ENCODE data around the gene PDGFC.

PDGFC gene

DNA sequence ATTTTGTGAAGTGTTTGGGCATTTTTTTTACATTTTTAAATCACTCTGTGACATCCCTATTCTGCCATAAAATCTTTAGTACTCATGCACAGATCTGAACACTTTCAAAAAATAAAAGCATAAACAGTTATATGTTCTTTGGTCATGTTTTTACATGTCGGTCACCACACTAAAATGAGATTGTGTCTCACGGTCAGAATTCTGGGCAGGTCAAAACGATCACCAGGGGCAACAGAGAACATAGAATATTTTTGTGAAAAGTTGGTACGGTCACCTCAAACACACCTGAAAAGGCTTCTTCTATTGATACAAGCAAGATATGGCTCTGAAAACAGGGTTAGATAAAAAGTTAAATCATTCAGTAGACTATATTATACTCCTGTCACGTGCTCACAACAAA, 189.1 kb downstream of the PDGFC start:
- DNase-seq (ENCODE audit: low read depth), result no peak

DNA sequence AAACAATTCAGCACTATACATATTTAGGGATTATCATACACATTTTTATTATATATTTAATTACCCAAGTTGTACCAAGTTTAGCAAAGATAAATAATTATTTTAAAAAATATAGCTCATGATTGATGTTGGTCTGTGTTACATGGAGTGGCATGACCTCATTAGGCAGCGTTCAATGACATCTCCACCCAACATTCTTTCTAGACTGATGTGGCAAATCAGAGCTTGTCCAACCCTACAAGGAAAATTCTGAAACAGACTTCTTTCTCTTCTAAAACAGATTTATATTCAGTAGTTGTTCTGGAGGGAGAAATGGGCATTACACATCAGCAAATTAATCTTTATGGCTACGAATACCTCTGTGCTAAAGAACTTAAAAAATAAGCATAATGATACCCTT, 189.7 kb downstream of the PDGFC start:
- DNase-seq (ENCODE audit: low read depth), result no peak

DNA sequence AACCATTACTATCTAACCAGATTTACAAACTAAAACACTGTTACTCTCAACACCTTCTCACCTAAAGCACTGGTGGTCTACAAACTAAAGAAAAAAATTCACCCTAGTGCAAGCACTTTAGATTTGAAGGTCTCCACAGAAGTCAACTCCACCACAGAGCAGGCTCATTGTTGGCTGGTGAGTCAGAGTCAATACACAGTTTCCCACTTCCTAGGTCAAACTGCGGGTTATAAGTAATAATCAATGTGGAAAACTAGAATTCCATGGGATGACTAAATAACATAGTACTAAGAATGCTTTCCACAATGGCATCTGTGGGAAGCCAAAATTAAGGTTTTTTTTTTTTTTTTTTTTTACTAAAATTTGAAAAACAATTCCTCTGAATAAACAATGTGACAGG, 191.8 kb downstream of the PDGFC start:
- peak; percentile 82 for DNase-seq (ENCODE audit: low read depth)

DNA sequence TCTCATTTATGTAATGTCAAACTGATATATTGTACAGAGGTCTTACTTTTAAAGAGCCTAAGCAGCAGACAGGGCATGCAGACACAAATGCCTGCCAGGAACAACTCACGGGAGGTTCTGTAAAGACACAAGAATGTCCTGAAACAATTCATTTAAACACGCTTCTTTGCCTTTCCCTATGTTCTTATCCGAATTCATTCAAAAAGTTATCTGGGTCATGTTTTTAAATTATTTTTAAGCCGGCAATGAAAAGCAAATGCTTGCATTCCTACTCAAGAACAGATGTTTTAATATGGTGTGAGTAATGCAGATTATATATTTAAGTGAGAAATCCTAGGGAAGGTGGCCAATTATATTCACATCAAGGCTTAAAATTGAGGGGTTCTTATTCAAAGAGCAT, 192.6 kb downstream of the PDGFC start:
- DNase-seq (ENCODE audit: low read depth), result no peak

DNA sequence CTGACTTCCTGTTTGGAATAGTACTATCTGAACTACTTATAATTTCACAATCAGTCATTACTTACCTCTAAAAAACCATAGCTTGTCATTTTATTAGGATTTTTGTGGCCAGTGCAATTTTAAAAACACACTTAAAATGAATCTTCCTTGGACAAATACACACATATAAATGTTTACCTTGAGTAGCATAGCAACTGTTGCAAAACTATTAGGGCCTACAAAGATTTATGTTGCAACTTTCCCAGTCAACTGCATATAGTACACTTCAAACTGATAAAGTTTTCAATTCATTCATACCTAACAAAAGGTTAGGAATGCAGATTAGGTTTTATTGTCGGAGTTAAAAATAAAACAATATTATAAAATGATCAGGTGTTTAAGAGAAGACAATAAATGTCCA, 193.0 kb downstream of the PDGFC start:
- peak; percentile 88 for DNase-seq (ENCODE audit: low read depth)

DNA sequence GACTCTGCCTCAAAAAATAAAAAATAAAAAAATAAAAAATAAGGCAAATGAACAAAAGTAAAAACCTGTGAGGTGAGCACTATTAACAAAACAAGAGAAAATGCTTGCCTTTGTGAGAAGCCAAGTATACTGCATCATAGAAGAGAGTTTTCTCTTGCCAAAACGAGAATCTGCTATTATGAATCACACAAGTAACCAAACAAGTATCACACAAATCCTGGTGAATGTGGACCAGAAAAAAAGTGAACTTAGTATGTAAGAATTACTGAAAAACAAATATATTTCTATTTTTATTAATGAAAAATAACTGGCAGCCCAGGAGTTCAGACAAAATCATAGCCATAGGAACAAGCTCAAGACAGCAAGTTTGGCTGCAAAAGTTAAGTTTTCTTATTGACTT, 193.5 kb downstream of the PDGFC start:
- no peak for DNase-seq (ENCODE audit: low read depth)

DNA sequence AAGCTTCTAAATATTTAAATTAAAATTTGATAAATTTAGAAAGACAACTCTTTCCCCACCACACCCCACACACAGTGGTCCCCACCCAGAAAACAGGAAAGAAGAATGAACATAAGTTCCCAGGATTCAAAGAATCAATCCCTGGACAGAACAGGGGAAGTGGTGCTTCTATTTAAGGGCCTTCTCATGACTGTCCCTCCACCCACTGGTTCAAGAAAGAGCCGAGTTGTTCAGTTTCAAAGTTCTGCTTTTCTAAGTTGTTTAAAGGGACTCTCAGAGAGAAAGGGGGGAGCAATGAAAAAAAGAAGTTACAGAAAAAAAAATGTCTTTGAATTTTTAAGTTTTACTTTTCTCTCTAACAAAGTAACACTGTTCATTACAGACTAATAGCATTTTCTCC, 195.8 kb downstream of the PDGFC start:
- DNase-seq (ENCODE audit: low read depth), result no peak

DNA sequence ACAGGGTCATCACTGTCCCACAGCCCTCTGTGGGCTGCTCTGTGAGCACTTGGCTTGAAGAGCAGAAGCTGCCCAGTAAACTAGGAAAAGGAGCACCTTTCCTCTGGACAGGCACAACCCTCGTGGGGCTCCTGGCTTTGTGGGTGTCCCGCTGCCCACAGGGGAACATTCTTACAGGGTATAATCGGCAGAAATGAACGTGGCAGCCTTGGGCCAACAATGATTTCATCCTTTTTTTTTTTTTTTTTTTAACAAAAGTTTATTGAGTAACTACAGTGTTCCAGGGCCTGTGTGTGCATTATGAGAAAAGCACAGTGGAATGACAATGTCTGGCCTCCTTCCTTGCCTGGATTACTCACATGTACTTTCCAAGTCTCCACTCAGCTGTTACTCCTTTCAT, 197.2 kb downstream of the PDGFC start:
- DNase-seq (ENCODE audit: low read depth), result peak; percentile 86

DNA sequence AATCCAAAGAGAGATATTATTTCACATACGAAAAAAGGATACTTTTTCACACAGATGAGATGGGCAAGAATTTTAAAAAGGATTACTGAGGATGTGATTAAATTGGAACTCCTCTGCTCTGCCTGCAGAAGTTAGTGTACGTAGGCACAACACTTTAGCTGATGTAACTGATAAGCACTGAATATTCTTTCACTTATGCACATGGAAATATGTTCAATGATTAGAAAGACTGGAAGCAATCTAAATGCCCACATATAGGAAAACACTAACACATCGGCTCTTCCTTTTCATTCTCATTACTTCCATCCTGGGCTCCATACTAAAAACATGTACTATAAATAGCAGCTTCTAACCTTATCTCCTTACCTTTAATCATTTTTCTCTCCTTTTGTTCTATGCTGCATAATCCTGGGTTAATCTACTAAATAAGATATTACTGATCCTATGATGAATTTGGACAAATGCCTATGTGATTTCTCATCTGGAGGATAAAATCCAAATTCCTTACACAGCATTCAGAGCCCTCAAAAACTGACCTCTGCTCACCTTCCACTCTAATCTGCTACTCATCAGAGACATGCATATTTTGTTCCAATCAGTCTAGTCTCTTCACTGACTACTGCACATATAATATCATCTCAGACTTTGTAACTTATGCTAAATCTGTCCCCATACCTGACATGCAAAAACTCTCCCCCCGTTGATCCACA, 197.8 kb downstream of the PDGFC start:
- DNase-seq (ENCODE audit: low read depth), result no peak

DNA sequence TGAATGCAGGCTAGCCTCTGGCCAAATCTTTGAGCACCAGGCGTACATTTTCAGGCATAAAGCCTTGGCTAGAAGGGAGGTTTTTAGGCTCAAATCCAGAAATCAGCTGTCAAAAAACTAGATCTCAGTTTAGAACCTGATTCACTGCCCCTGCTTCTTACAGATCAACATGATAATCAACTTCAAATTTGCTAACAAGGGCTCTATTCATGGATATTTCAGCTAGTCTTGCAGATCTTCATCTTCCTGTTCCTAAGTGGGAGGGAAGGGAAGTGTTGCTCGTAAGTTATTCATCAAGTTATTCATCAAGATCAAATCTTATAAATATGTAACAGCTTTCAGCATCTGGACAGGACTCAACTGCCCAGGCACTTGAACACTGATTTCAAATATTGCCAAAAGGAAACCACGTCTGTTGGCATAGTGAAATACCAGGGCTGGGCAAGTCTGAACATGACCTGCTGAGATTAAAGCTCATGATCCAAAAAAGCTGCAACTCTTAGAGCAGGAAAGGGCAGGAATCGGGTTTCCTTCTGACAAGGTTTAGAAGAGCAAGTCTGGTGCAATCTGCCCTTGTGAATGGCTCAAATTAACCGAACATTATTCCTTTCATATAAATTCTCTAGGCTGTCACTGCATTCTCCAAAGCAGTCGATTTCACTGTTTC, 200.3 kb downstream of the PDGFC start:
- DNase-seq (ENCODE audit: low read depth), result peak; percentile 85

DNA sequence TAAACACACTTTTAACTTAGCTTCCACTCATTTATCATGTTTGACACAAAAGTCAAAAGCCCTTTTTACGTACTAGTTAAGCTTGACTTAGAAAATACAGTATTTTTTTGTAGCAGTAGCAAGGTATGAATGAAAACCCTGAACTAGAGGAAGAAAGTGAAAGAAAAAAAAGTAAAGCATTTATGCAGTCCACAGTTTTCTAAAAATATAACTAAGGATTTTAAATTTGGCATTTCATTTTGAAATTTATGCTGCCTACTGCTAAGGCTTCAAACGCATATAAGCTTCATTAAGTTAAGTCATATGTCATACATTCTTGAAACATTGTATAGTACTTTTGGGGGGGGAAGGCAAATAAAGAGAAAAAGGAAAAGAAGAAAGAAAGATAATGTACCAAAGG, 201.5 kb downstream of the PDGFC start:
- DNase-seq (ENCODE audit: low read depth), result no peak

DNA sequence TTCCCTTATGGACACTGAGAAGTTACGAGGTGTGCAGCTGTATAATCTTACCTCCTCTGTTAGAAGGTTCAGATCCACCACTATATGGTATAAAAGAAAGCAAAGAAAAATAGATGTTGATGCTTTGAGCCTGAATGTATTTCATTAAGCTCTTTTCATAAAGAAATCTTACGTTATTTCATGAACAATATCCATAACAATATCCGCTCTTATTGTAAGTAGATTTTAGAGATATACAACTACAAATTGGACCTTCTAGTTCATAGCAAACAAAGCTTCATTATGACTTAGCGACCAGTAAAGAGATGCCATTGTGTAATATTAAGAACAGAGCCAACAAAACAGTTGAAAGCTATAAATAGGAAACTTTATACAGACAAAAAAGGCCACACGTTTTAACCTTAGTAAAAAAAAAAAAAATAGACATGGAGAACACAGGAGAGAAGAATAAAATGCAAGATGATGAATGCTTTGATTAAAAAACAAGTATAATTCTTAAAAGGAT, 203.6 kb downstream of the PDGFC start:
- no peak for DNase-seq (ENCODE audit: low read depth)

DNA sequence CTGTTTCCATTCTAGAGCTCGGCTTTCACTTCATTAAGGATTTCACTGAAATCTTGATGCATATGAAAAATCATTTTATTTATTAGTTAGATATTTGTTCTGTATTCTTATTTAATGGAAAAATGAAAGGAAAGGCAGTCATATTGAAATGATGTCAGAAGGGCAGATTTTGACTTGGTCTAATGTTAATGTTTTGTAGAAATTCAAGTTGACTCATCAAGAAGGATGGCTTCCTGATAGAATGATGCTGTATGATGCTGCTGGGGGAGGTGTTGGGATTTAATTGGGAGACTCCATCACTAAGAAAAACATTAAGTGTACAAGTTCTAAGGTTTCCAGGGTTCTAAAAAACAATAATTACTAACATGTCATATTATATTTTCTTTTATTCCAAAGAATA, 204.8 kb downstream of the PDGFC start:
- no peak for DNase-seq (ENCODE audit: low read depth)

DNA sequence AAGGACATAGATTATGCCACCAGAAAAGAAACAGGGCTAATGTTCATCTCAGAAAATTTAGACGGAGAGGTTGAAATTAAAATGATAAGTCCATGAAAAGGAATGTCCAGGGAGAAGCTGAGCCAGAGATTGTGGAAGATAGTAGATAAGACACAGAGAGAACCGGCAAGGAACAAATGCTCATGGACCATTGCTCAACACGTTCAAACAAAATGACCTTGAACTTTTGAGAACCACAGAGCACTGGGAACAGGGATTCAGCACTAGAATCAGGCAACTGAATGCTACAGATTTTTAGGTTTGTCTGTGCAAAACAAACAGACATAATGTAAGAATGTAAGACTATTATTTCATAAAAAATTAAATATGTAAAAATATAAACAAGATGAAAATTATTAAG, 206.3 kb downstream of the PDGFC start:
- DNase-seq (ENCODE audit: low read depth), result no peak

DNA sequence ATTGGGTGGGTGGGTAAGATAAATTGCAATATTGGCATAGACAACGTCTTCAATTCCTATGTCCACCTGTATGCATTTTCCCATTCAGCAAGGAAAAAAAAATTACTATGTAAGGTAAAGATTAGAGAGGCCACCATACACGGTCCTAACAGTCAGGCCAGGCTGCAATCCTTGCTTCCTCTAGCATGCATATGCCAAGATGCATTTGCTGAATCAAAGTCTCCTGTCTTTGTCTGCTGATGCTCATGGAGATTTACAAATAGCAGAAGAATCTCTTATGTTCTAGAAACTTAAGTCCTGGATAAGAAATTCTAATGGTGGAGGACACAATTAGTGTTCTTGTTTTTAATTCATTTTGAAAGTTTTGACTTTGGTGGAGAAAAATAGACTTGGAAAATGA, 206.8 kb downstream of the PDGFC start:
- no peak for DNase-seq (ENCODE audit: low read depth)

DNA sequence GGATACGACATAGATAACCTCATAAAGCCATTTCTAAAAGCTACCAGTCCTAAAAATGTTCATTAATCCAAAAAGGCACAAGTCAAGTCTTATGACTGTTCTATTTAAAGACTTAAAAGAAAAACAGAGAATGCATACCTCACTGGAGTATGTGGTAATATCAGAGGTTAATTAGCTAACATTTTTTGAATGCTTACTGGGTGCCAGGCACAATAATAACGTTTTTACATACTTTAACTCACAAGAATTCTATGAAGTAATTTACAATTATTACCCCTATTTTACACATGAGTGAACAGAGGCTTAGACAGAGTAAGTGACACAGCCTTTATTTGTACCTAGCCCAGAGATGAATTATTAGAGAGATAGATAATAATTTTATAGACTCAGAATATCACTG, 207.5 kb downstream of the PDGFC start:
- peak; percentile 65 for DNase-seq (ENCODE audit: low read depth)

DNA sequence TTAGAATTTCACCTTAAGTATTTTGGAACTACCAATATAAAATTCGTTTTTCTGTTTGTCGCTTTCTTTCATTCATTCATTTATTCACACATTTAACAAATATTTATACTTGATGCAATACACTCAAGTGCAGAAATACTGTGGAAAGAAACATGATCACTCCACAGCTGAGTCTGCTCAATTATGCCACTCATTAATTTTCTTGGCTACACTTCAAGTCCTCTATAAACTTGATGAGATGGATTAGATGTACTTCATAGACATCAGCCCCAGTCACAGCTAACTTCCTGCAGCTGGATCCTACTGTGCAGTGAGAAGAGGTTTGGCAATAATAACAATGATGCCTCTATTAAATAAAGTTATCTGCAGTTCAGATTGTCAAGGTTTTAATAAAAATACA, 208.1 kb downstream of the PDGFC start:
- DNase-seq (ENCODE audit: low read depth), result no peak

DNA sequence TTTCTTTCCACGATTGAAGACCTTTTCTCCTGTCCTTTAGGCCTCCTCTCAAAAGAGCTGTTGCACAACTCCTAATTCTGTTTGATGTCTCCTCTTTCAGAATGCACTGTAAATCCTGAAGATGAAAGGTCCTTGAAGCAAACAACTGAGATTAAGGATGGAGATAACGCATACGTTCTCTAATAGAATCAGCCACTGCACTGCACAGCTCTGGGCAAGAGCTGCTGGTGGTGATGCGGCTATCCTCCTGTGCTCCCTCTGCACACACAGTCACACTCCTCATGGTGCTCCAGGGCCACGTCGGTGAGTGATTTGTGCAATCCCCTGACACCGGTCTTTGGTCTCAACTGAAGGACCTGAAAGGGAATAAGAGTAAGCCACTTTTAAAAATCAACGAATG, 208.7 kb downstream of the PDGFC start:
- DNase-seq (ENCODE audit: low read depth), result no peak

DNA sequence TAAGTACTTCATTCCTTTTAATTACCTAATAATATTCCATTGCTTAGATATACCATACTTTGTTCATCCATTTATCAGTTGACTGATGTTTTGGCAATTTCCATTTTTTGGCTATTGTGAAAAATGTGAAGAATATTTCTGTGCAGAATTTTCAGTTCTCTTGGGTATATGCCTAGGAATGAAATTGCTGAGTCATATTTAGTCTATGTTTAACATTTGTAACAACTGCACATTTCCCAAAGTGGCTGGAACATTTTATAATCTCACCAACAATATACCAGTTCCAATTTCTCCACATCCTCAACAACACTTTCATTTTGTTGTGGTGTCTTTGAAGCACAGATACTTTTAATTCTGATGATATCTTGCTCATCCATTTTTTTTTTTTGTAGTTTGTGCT, 215.5 kb downstream of the PDGFC start:
- no peak for DNase-seq (ENCODE audit: low read depth)

DNA sequence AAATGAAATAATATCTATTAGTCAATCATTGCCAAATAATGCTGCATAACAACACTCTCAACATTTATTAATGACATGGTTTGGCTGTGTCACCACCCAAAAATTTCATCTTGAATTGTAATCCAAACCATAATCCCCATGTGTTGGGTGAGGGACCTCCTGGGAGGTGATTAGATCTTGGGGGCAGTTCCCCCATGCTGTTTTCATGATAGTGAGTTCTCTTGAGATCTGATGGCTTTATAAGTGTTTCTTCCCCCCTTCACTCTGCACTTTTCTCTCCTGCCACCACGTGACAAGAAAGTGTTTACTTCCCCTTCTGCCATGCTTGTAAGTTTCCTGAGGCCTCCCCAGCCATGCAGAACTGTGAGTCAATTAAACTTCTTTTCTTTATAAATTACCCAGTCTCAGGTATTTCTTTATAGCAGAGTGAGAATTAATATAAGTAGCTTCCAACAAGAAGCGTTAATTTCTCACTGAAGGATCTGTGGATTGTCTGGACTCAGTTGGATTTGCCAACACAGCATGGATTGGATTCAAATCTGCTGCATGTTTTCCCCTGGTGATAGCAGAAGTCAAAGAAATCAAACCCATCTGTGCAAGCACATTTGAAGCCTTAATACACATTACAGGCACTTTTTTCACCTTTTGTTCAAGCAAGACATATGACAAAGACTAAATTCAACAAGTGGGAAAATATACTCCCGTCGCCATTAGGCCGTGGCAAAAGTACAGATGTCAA, 216.6 kb downstream of the PDGFC start:
- DNase-seq (ENCODE audit: low read depth), result no peak

DNA sequence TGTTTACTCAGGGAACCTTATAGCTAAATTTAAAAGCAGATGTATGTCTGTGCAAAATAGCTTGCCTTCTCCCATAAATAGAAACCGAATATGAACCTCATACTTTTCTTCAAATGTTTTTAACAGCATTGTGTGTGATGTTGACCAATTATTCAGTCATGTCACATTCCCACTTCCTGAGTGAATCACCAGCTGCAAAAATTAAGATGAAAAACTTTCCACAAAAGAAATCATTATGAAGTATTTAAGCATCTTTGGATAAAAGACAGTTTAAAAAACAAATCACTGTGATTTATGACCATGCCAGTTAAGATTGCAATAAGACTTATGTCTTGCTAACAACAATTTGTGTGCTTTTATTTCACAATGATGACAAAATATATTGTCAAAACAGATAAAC, 220.1 kb downstream of the PDGFC start:
- peak; percentile 73 for DNase-seq (ENCODE audit: low read depth)

DNA sequence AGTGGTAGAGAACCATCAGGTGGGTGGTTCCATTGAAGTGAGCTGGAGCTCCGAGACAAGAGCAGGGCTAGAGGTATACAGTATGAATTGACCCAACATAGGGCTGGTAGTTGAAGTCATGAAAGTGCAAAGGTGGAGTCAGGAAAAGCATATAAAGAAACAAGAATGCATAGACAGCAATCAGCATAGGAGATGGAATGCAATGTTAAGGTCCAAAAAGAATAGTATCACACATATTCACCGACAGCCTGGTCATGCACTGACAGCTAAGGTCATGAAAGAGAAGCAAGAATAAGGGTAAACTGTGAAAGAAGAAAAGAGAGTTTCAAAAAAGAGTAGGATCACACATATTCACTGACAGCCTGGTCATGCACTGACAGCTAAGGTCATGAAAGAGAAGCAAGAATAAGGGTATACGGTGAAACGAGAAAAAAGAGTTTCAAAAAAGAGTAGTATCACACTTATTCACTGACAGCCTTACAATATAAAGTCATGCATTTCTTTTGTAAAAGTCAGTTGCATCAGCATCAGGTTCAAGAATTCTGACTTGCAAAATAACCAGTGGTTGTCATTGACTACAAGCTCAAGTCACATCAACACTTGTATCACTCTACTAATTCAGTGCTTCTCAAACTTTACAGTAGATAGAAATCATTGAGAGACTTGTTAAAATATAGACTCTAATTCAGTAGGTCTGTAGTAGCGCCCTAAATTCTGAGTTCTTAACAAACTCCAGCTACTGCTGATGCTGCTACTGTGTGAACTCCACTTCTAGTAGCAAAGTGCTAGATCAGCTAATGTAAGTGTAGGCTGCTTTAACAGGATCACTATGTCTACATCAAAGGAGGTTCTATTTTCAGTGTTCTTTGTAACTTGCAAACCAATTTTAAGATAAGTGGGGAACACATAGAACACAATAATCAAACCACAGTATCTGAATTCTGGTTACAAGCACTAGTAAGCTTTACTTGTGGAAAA, 221.9 kb downstream of the PDGFC start:
- DNase-seq (ENCODE audit: low read depth), result no peak

Data from GM04503 (cell line).